NCI-H345 treated with DMSO at 0.1 percent for 48 hours (cell line): ENCODE data around the gene RANBP9.
A peak's percentile ranks its signal among the peaks of the same experiment; 100 is the strongest.

Source experiments
- DNase-seq: peaks from one replicate; lab custom pipeline; 2025; ENCODE audit not compliant: unreplicated experiment; lab: John Stamatoyannopoulos, UW

Gene RANBP9

GRCh38 chr6:13711733-13712598 lies at the start of gene RANBP9:
RANBP9 (minus strand) TSS chr6:13711835; CDS start chr6:13711505, 330 bp downstream.
- peak; percentile 52 for DNase-seq

GRCh38 chr6:13760307-13761304 lies 49.0 kb upstream of the RANBP9 start:
- no peak for DNase-seq

GRCh38 chr6:13759025-13759424 lies 47.4 kb upstream of the RANBP9 start:
- DNase-seq, result no peak

GRCh38 chr6:13754644-13755043 lies 43.0 kb upstream of the RANBP9 start:
- DNase-seq, result no peak

GRCh38 chr6:13743736-13744127 lies 32.1 kb upstream of the RANBP9 start:
- DNase-seq, result no peak

- no peak for DNase-seq
These were observed 31.5 kb upstream of the RANBP9 start for GRCh38 chr6:13742961-13743735.

GRCh38 chr6:13741365-13741764 lies 29.7 kb upstream of the RANBP9 start:
- DNase-seq, result no peak

- DNase-seq, result no peak
These were observed 23.4 kb upstream of the RANBP9 start for GRCh38 chr6:13735031-13735430.

GRCh38 chr6:13733178-13733887 lies 21.7 kb upstream of the RANBP9 start:
- DNase-seq, result no peak

- no peak for DNase-seq
These were observed 19.1 kb upstream of the RANBP9 start for GRCh38 chr6:13730704-13731103.

- no peak for DNase-seq
These were observed 18.3 kb upstream of the RANBP9 start for GRCh38 chr6:13729891-13730290.

GRCh38 chr6:13725570-13725969 lies 13.9 kb upstream of the RANBP9 start:
- no peak for DNase-seq

GRCh38 chr6:13725052-13725451 lies 13.4 kb upstream of the RANBP9 start:
- no peak for DNase-seq

GRCh38 chr6:13724182-13724581 lies 12.5 kb upstream of the RANBP9 start:
- DNase-seq, result no peak

- DNase-seq, result no peak
These were observed 11.2 kb upstream of the RANBP9 start for GRCh38 chr6:13722880-13723279.

- DNase-seq, result no peak
These were observed 6.5 kb upstream of the RANBP9 start for GRCh38 chr6:13718123-13718458.

- DNase-seq, result no peak
These were observed 5.3 kb upstream of the RANBP9 start for GRCh38 chr6:13716955-13717295.

GRCh38 chr6:13716225-13716954 lies 4.8 kb upstream of the RANBP9 start:
- DNase-seq, result no peak

GRCh38 chr6:13715444-13715883 lies 3.8 kb upstream of the RANBP9 start:
- no peak for DNase-seq

- no peak for DNase-seq
These were observed 914 bp upstream of the RANBP9 start for GRCh38 chr6:13712599-13712898.
